ENCODE data around the gene CABLES2. TPM values are rescaled to one million over a fixed set of nuclear protein-coding genes. Genes with fewer than 3 reads are reported as not detected.

CABLES2 gene
- total RNA-seq, 6 experiments from 2014 or later, result 1.4 to 2.9 (median 2.5) TPM

GRCh38 chr20:62416651-62417637, 9.9 kb upstream of the CABLES2 start:
- intact Hi-C loops (cut with DNase I), result loop anchor here in 1 of 2 donors (10.0 kb wide), 1 partner anchor 368 kb away; no protein-coding TSS in a partner anchor
- H3K27ac ChIP-seq, result no peak overlapping the region
- H3K27me3 ChIP-seq, result no peaks in the 10 kb centered on the region
- H3K4me3 ChIP-seq, result no peak overlapping the region
- no peak for ATAC-seq
- H3K9me3 ChIP-seq, result no peaks in the 10 kb centered on the region
- no peaks in the 10 kb centered on the region for H3K4me1 ChIP-seq
- no peak for DNase-seq
- TF ChIP-seq POLR2A (IDR thresholded peaks at IDR 0.05) (no peak), CTCF (IDR thresholded peaks at IDR 0.05) (no peak)
- 76% methylated on average over 14 of the region's 43 CpGs for WGBS (ENCODE audit: insufficient coverage, low coverage, low lambda C conversion rate, missing lambda C conversion rate)
- no peaks in the 10 kb centered on the region for H3K36me3 ChIP-seq

DNA sequence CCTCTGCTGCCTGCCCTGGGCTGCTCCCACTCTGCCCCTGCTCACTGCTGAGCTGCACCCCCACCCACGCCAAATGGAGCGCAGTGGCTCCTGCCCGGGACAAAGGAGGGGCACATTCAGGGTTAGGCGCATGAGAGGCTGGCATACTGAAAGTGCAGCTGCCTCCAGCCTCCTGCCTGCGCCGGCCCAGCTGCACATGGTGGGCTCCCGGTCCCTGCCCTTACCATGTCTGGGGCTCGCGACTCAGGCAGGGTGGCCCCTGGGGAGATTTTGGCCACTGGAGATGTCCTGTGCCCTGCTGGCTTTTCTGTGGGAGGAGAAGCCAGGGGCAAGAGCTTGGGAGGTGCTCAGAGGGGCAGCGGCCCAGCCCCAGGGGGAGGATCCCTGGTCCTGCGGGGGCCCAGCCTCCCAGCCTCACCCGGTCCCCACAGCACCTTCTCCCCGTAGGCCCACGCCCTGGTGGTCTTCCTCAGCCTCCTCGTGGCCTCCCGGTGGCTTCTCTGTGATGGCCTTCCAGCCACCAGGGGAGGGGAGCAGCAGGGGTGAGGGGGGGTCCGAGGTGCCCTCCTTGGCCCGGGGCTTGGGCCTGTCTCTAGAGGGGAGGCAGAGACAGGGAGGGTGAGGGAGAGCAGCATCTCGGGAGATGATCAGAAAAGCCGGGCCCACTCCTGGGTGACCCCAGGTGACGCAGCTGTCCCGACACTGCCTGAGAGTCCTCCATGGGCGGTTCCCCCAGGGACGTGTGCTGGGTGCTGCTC, 8.4 kb upstream of the CABLES2 start:
- H3K36me3 ChIP-seq, result no peaks in the 10 kb centered on the region
- H3K4me3 ChIP-seq, result no peak overlapping the region
- TF ChIP-seq CTCF (IDR thresholded peaks at IDR 0.05) (no peak), POLR2A (IDR thresholded peaks at IDR 0.05) (no peak)
- no peak overlapping the region for H3K27ac ChIP-seq
- H3K4me1 ChIP-seq, result no peaks in the 10 kb centered on the region
- 40% methylated on average over 4 of the region's 24 CpGs for WGBS (ENCODE audit: insufficient coverage, low coverage, low lambda C conversion rate, missing lambda C conversion rate)
- intact Hi-C loops (cut with DNase I), result loop anchor here in 1 of 2 donors (10.0 kb wide), 1 partner anchor 369 kb away; no protein-coding TSS in a partner anchor
- no peaks in the 10 kb centered on the region for H3K9me3 ChIP-seq
- ATAC-seq (no peak), DNase-seq (no peak)
- no peaks in the 10 kb centered on the region for H3K27me3 ChIP-seq

GRCh38 chr20:62413896-62414481, 6.9 kb upstream of the CABLES2 start:
- Histone ChIP-seq H3K36me3 (no peaks in the 10 kb centered on the region), H3K27me3 (no peaks in the 10 kb centered on the region), H3K27ac (no peak overlapping the region), H3K9me3 (no peaks in the 10 kb centered on the region), H3K4me1 (peaks cover 0 to 4% (median 0%) of the 10 kb centered on the region in 4 donors), H3K4me3 (no peak overlapping the region)
- DNase-seq, result no peak
- ATAC-seq, result no peak
- intact Hi-C loops (cut with DNase I), result loop anchor here in 1 of 2 donors (10.0 kb wide), 1 partner anchor 371 kb away; no protein-coding TSS in a partner anchor
- no peak for TF ChIP-seq POLR2A (IDR thresholded peaks at IDR 0.05)
- TF ChIP-seq CTCF (IDR thresholded peaks at IDR 0.05), result no peak
- no CpG with 5 or more reads among the region's 22 CpGs for WGBS (ENCODE audit: insufficient coverage, low coverage, low lambda C conversion rate, missing lambda C conversion rate)

DNA sequence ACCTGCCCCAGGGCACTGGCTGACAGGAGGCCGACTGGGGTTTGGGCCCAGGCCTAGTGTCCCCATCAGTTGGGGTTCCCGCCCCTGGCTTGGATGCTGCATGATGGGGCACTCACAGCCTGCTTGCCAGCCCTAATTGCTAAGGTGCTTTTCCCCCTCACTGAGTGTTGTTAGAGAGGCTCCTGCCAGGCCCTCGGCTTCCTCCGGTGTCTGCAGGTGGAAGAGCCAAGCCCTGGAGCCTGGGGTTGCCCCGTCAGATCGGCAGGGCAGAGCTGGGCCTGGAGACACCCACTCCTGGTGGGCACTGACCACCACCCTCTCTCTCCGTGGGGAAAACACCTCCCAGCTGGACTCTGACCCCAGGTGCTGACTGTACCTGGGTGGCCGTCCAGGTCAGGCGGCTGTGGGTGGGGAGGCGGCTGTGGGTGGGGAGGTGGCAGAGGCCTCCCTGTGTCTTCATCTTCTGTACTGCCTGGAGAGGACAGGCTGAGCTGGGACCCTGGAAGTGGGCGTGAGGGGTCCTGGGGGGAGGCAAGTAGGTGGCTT, 6.0 kb upstream of the CABLES2 start:
- DNase-seq, result no peak
- Histone ChIP-seq H3K9me3 (no peaks in the 10 kb centered on the region), H3K4me1 (peaks cover 0 to 4% (median 0%) of the 10 kb centered on the region in 4 donors), H3K27ac (no peak overlapping the region), H3K36me3 (no peaks in the 10 kb centered on the region), H3K27me3 (no peaks in the 10 kb centered on the region), H3K4me3 (no peak overlapping the region)
- intact Hi-C loops (cut with DNase I), result loop anchor here in 1 of 2 donors (10.0 kb wide), 1 partner anchor 372 kb away; no protein-coding TSS in a partner anchor
- WGBS (ENCODE audit: insufficient coverage, low coverage, low lambda C conversion rate, missing lambda C conversion rate), result no CpG with 5 or more reads among the region's 11 CpGs
- no peak for ATAC-seq
- TF ChIP-seq CTCF (IDR thresholded peaks at IDR 0.05) (no peak), POLR2A (IDR thresholded peaks at IDR 0.05) (no peak)
